ENCODE results near the gene PI16.

DNA sequence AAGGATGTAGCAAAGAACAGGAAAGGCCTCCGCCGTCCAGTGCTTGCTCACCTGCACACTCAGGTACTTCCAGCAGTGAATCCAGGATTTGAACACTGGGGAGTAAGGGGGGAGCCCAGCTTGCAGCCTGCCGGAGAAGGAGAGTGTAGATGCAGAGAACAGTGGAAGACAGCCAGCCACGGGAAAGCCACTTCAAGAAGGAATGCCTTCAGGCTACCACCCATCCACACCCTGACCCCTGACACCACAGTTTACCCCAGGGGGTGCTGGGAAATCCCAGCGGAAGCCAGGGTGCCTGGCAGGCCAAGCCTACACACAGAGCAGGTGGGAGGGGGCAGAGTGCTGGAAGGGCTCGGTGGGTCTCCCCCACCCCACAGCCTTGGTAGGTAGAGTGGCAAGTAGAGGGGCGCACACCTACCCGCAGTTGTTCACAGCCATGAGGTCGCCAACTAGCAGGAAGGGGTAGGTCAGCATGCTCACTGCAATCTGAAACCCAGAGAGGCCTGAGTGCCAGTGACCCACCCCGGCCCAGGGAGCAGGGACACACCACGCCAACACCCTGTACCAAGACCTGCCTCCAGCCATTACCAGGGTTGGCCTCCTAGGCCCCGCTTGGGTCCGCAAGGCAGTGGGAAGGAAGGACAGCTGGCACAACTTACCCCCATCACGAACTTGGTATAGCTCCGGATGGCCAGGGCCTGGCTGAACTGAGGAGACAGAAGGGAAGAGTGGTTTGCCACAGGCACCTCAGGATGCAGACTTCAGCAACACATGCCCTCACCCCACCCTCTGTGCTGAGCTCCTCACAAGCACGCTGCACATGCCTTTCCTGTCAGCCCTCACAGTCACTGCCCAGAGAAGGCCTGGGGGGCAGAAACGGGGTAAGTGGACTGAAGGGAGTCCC, 15.7 kb downstream of the PI16 start:
- TF ChIP-seq, protein P1, sequence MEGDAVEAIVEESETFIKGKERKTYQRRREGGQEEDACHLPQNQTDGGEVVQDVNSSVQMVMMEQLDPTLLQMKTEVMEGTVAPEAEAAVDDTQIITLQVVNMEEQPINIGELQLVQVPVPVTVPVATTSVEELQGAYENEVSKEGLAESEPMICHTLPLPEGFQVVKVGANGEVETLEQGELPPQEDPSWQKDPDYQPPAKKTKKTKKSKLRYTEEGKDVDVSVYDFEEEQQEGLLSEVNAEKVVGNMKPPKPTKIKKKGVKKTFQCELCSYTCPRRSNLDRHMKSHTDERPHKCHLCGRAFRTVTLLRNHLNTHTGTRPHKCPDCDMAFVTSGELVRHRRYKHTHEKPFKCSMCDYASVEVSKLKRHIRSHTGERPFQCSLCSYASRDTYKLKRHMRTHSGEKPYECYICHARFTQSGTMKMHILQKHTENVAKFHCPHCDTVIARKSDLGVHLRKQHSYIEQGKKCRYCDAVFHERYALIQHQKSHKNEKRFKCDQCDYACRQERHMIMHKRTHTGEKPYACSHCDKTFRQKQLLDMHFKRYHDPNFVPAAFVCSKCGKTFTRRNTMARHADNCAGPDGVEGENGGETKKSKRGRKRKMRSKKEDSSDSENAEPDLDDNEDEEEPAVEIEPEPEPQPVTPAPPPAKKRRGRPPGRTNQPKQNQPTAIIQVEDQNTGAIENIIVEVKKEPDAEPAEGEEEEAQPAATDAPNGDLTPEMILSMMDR (conservative IDR thresholded peaks at IDR 0.05 in 1 of 2, IDR thresholded peaks at IDR 0.05 in 1 of 2; ENCODE audit: extremely low read depth in 1 of 2, insufficient read depth in 1 of 2, low read depth in 1 of 2, low read length in 2 of 2), result no peak
- TF ChIP-seq EZH2 (IDR thresholded peaks at IDR 0.05; ENCODE audit: borderline replicate concordance, low read length), result no peak
